AG08395 (cell line): ENCODE data around the gene NHS.

Experiments
- DNase-seq: peaks from one replicate; pipeline ENCODE4 v3.0.0; 2012; ENCODE audit warnings: mixed read lengths, low spot score

NHS gene

GRCh38 chrX:17622331-17622730 is 247.3 kb downstream of the NHS start:
- no peak for DNase-seq

- no peak for DNase-seq
Observed at GRCh38 chrX:17623750-17624149, 248.8 kb downstream of the NHS start.

GRCh38 chrX:17627026-17627425 is 252.0 kb downstream of the NHS start:
- no peak for DNase-seq

- DNase-seq, result no peak
Observed at GRCh38 chrX:17628976-17629375, 254.0 kb downstream of the NHS start.

- DNase-seq, result no peak
Observed at GRCh38 chrX:17629519-17629918, 254.5 kb downstream of the NHS start.

- DNase-seq, result no peak
Observed at GRCh38 chrX:17631647-17632046, 256.6 kb downstream of the NHS start.

- peak; percentile 20 for DNase-seq
Observed at GRCh38 chrX:17632942-17633341, 257.9 kb downstream of the NHS start.

GRCh38 chrX:17633546-17633945 is 258.5 kb downstream of the NHS start:
- DNase-seq, result no peak

GRCh38 chrX:17634542-17635207 is 259.7 kb downstream of the NHS start:
- DNase-seq, result no peak

GRCh38 chrX:17635231-17635630 is 260.2 kb downstream of the NHS start:
- no peak for DNase-seq

GRCh38 chrX:17637235-17637634 is 262.2 kb downstream of the NHS start:
- DNase-seq, result no peak

- no peak for DNase-seq
Observed at GRCh38 chrX:17638731-17639130, 263.7 kb downstream of the NHS start.

GRCh38 chrX:17642891-17643290 is 267.9 kb downstream of the NHS start:
- DNase-seq, result no peak

- no peak for DNase-seq
Observed at GRCh38 chrX:17643528-17643927, 268.5 kb downstream of the NHS start.

GRCh38 chrX:17644001-17644400 is 269.0 kb downstream of the NHS start:
- DNase-seq, result no peak

GRCh38 chrX:17654116-17654515 is 279.1 kb downstream of the NHS start:
- no peak for DNase-seq

- DNase-seq, result no peak
Observed at GRCh38 chrX:17655211-17656034, 280.4 kb downstream of the NHS start.

GRCh38 chrX:17656035-17656418 is 281.0 kb downstream of the NHS start:
- DNase-seq, result no peak

- DNase-seq, result no peak
Observed at GRCh38 chrX:17656556-17656955, 281.6 kb downstream of the NHS start.

GRCh38 chrX:17662391-17662790 is 287.4 kb downstream of the NHS start:
- no peak for DNase-seq

- DNase-seq, result no peak
Observed at GRCh38 chrX:17668929-17669328, 293.9 kb downstream of the NHS start.

GRCh38 chrX:17669458-17669857 is 294.5 kb downstream of the NHS start:
- no peak for DNase-seq

GRCh38 chrX:17669891-17670290 is 294.9 kb downstream of the NHS start:
- no peak for DNase-seq

GRCh38 chrX:17670874-17671273 is 295.9 kb downstream of the NHS start:
- no peak for DNase-seq
